Measurements from ENCODE around the gene APPBP2.

The APPBP2 gene

GRCh38 chr17:60395508-60396065 lies 130.5 kb downstream of the APPBP2 start:
- Histone ChIP-seq H3K9ac (ENCODE audit: insufficient read length, low read depth) (no peak overlapping the region), H3K4me1 (ENCODE audit: insufficient read depth, insufficient read length) (no peaks in the 10 kb centered on the region), H3K4me3 (ENCODE audit: insufficient read length, low read depth) (no peak overlapping the region), H3K9me3 (ENCODE audit: insufficient read depth, low read length) (no peaks in the 10 kb centered on the region), H3K27me3 (ENCODE audit: insufficient read depth, insufficient read length) (no peaks in the 10 kb centered on the region), H3K36me3 (ENCODE audit: insufficient read depth, insufficient read length, low read length) (no peaks in the 10 kb centered on the region)
- no peak for TF ChIP-seq YY1 (IDR thresholded peaks at IDR 0.05; ENCODE audit: insufficient read depth, insufficient read length)
- no peak for TF ChIP-seq SUZ12 (IDR thresholded peaks at IDR 0.05; ENCODE audit: extremely low read depth, insufficient read depth, insufficient read length)
- no peak for TF ChIP-seq ZNF274 (IDR thresholded peaks at IDR 0.05; ENCODE audit: low read depth, low read length)
- DNase-seq (ENCODE audit: low read depth, low spot score) = no peak

- DNase-seq (ENCODE audit: low read depth, low spot score) = no peak
- Histone ChIP-seq H3K9ac (ENCODE audit: insufficient read length, low read depth) (no peak overlapping the region), H3K27me3 (ENCODE audit: insufficient read depth, insufficient read length) (no peaks in the 10 kb centered on the region)
These were observed 132.0 kb downstream of the APPBP2 start for GRCh38 chr17:60393840-60394723.

More at GRCh38 chr17:60393840-60394723, 132.0 kb downstream of the APPBP2 start:
- Histone ChIP-seq H3K36me3 (ENCODE audit: insufficient read depth, insufficient read length, low read length) (no peaks in the 10 kb centered on the region), H3K4me1 (ENCODE audit: insufficient read depth, insufficient read length) (no peaks in the 10 kb centered on the region), H3K9me3 (ENCODE audit: insufficient read depth, low read length) (no peaks in the 10 kb centered on the region), H3K4me3 (ENCODE audit: insufficient read length, low read depth) (no peak overlapping the region)
- TF ChIP-seq YY1 (IDR thresholded peaks at IDR 0.05; ENCODE audit: insufficient read depth, insufficient read length) = no peak
